ENCODE measurements around the gene DSCAM. TPM values are rescaled to one million over a fixed set of nuclear protein-coding genes. Genes with fewer than 3 reads are reported as not detected.

DSCAM gene
- total RNA-seq, 4 donors from 2014 or later = 0.17 TPM; not detected in 3

GRCh38 chr21:40381111-40381510 is 465.8 kb downstream of the DSCAM start:
- no peak for TF ChIP-seq CTCF (IDR thresholded peaks at IDR 0.05; ENCODE audit: low read depth)

GRCh38 chr21:40379881-40380810 is 466.8 kb downstream of the DSCAM start:
- TF ChIP-seq CTCF (IDR thresholded peaks at IDR 0.05; ENCODE audit: low read depth) = no peak

GRCh38 chr21:40377135-40377534 is 469.8 kb downstream of the DSCAM start:
- TF ChIP-seq CTCF (IDR thresholded peaks at IDR 0.05; ENCODE audit: low read depth) = no peak

GRCh38 chr21:40373761-40374160 is 473.2 kb downstream of the DSCAM start:
- no peak for TF ChIP-seq CTCF (IDR thresholded peaks at IDR 0.05; ENCODE audit: low read depth)

DNA sequence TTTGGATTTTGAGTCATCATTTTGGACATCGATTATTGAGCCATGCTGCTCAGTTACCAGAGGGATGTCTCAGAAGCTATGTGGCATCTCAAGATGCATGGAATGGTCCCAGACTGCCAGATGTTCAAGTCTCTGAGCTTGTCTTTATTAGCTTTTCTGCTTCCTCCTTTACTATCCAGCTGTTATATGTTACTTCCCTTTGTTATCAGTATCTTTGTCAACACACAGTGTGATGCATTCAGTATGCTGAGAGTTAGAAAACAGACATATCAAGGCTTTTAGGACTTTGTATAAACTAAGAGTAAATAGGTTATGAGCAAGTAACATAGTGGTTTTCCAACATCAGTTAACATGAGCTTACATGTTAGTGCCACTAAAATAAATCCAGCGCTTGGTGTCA is 474.5 kb downstream of the DSCAM start:
- no peak for TF ChIP-seq CTCF (IDR thresholded peaks at IDR 0.05; ENCODE audit: low read depth)

DNA sequence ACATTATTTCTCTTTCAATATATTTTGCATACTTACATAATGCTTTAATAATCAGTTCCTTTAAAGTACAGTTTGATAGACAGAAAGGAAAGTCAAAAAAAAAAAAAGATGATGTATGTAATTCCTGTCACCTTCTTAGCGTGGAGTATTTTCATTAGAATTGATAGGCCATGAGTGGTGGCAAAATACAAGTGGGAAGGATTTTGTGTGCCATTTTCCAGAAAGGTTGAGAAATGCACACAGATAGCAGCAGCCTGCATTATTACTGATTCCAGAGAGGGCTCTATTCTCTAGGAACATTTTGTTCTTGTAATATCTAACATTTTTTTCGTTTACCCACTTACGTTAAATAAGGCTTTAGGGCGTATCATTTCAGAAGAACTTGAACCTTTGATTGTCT is 475.6 kb downstream of the DSCAM start:
- no peak for TF ChIP-seq CTCF (IDR thresholded peaks at IDR 0.05; ENCODE audit: low read depth)

DNA sequence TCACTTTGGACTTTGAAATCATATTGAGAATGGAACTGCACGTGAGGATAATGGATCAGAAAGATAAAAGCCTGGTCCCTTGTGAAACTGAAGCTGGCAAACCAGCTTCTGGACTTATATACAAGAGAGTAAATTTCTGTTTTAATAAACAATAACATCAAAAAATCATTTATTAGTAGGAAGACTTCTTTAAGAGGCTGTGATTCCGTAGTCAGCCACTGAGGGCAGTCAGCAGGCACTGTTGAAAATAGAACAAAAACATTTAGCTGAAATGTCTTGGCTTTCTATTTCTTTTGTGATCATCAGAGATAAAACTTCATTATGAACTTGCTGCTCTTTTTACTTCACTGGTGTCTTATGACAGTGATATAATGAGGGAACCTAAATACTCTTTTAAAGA is 490.3 kb downstream of the DSCAM start:
- no peak for TF ChIP-seq CTCF (IDR thresholded peaks at IDR 0.05; ENCODE audit: low read depth)
